GM12865 (cell line): ENCODE data around the gene GRIFIN.
A peak's percentile ranks its signal among the peaks of the same experiment; 100 is the strongest.

Source experiments
- DNase-seq: peaks from one replicate; pipeline ENCODE4 v3.0.0; 2010; ENCODE audit warnings: low read depth
- H3K4me3 ChIP-seq: 2 replicates; pipeline ENCODE4 v1.5.1; 2011; ENCODE audit warnings: mild to moderate bottlenecking, low read depth, low read length, control low read depth
- CTCF ChIP-seq: IDR thresholded peaks from 2 replicates; pipeline ENCODE4 v1.5.1; 2011; ENCODE audit warnings: low read length, control low read depth, low read depth, inconsistent platforms; ENCODE audit not compliant: insufficient read depth; ENCODE audit errors: missing control alignments

The GRIFIN gene

DNA sequence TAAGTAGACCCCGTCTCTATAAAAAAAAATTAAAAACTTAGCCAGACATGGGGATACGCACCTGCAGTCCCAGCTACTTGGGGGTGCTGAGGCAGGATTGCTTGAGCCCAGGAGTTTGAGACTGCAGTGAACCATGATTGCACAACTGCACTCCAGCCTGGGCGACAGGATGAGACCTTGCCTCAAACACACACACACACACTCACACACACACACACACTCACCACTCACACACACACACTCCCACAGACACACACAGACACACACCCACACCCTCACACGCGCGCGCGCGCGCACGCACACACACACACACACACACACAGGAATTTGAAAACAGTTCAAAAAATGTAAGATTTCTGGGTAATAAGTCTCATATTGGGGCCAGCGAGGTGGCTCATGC is 8.7 kb upstream of the GRIFIN start:
- no peak for TF ChIP-seq CTCF
- DNase-seq: no peak
- H3K4me3 ChIP-seq: no peak overlapping the region

DNA sequence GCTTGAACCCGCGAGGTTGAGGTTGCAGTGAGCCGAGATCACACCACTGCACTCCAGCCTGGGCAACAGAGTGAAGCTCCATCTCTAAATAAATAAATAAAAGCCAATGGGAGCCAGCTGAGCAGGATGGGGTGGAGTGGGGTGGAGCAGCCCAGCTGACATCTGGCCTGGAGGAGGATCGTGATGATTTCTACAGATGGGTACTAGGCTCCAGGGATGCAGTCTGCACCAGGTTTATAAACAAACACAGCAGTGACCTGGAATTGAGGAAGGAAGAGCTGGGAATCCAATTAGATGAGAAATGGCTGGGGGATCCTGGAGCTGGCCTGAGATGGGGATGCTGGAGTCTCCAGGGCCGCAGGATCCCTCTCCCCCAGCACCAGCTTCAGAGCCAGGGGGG is 7.3 kb upstream of the GRIFIN start:
- TF ChIP-seq CTCF: no peak
- no peak overlapping the region for H3K4me3 ChIP-seq
- no peak for DNase-seq

GRCh38 chr7:2482725-2483451 is 6.7 kb upstream of the GRIFIN start:
- no peak overlapping the region for H3K4me3 ChIP-seq
- TF ChIP-seq CTCF: peak; percentile 12
- no peak for DNase-seq

- no peak overlapping the region for H3K4me3 ChIP-seq
- no peak for TF ChIP-seq CTCF
Measured at GRCh38 chr7:2481195-2481594, 5.0 kb upstream of the GRIFIN start.

GRCh38 chr7:2480070-2480408 is 3.8 kb upstream of the GRIFIN start:
- no peak overlapping the region for H3K4me3 ChIP-seq
- no peak for DNase-seq
- TF ChIP-seq CTCF: no peak

More at GRCh38 chr7:2481195-2481594, 5.0 kb upstream of the GRIFIN start:
- no peak for DNase-seq

DNA sequence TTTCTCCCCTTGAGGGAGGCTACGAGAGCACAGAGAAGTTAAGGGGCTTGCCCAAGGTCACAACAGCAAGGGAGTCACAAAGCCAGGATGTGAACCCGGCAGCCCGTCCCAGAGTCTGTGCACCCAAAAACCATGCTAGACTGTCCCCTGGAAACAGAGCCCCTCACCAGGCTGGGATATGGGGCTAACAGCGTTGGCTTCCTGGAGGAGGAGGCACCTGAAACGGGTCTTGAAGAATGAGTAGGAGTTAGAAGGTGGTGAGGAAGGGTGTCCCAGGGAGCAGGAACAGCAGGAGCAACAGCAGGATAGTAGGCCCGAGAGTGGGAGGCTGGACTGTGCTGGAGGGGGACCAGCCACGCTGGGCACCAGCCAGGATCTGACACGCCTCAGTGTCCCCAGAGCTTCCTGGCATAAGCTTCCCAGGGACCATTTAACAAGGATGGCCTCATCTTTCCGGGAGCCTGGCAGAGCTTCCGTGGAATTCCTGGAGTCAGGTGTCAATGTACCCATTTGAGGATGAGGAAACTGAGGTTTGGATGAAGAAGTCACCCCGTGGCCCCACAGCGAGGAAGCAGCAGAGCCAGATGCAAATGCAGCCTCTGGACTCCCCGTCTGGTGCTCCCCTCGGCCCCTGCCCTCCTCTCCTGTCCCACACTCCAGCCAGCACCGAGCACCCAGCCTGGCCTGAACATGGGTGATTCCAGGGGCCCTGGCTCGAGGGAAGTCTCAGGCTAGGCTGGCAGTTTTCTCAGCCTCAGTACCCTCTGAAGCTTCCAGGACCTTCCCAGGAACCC is 3.3 kb upstream of the GRIFIN start:
- no peak overlapping the region for H3K4me3 ChIP-seq
- DNase-seq: no peak
- TF ChIP-seq CTCF: no peak
